GM13977 (cell line): ENCODE measurements around the gene CHERP.
A peak's percentile ranks its signal among the peaks of the same experiment; 100 is the strongest.

Experiments used
- DNase-seq: peaks from one replicate; pipeline ENCODE4 v3.0.0; 2012; ENCODE audit warnings: low spot score
- in situ Hi-C: fragments of 300-500 bp; cut with MboI; formaldehyde crosslinking; loops from one replicate; pipeline ENCODE4 v1.12.0; 2022; ENCODE audit warnings: low sequenced_read_pairs, low pct_unique_long_range_greater_than_20kb, mixed read lengths, inconsistent platforms; ENCODE audit not compliant: unreplicated experiment
- TF ChIP-seq, protein P1 (sequence below): IDR thresholded peaks from 2 replicates; pipeline ENCODE4 v1.5.1; 2012; ENCODE audit warnings: mild to moderate bottlenecking, control low read depth; ENCODE audit not compliant: insufficient read depth; ENCODE audit errors: extremely low read depth, missing control alignments

Gene CHERP

DNA sequence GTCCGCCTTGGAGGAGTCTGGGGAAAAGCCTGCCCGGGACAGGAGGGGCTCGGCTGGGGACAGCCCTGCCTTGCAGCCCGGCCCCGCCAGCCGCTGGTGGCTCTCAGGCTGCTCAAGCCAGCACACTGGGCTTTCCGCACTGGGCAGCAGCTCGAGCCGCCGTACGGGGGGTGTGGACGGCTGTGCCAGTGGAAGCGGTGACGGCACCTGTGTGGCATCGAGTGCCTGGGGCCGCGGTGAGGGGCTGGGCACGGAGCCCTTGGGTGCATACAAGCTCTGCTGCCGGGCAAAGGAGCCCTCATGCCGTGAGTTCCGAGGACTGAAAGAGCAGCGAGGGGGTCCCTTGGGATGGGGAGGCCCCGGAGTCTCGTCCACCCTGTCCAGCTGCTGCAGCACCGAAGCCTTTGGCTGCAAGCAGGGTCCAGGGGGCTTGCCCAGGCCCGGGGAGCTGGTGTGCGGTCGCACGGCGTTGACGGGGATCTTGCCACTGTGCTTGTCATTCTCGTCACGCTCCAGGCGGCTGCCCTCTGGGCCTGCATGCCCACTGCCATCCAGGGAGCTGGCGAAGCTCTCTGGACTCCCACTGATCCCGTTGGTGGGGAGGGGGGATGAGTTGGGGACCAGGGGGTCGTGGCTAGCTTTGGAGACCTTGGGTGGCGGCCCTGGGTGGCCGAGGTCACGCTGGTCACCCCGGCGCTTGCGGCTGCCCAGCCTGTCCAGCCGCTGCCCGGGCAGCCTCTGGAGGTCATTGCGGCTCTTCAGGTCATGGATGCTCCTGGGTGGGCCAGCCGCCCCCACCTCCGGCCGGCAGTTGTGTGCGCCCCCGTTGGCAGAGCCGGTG, 34.7 kb upstream of the CHERP start:
- TF ChIP-seq, protein P1, sequence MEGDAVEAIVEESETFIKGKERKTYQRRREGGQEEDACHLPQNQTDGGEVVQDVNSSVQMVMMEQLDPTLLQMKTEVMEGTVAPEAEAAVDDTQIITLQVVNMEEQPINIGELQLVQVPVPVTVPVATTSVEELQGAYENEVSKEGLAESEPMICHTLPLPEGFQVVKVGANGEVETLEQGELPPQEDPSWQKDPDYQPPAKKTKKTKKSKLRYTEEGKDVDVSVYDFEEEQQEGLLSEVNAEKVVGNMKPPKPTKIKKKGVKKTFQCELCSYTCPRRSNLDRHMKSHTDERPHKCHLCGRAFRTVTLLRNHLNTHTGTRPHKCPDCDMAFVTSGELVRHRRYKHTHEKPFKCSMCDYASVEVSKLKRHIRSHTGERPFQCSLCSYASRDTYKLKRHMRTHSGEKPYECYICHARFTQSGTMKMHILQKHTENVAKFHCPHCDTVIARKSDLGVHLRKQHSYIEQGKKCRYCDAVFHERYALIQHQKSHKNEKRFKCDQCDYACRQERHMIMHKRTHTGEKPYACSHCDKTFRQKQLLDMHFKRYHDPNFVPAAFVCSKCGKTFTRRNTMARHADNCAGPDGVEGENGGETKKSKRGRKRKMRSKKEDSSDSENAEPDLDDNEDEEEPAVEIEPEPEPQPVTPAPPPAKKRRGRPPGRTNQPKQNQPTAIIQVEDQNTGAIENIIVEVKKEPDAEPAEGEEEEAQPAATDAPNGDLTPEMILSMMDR = no peak
- in situ Hi-C loops = no loop called here
- no peak for DNase-seq

DNA sequence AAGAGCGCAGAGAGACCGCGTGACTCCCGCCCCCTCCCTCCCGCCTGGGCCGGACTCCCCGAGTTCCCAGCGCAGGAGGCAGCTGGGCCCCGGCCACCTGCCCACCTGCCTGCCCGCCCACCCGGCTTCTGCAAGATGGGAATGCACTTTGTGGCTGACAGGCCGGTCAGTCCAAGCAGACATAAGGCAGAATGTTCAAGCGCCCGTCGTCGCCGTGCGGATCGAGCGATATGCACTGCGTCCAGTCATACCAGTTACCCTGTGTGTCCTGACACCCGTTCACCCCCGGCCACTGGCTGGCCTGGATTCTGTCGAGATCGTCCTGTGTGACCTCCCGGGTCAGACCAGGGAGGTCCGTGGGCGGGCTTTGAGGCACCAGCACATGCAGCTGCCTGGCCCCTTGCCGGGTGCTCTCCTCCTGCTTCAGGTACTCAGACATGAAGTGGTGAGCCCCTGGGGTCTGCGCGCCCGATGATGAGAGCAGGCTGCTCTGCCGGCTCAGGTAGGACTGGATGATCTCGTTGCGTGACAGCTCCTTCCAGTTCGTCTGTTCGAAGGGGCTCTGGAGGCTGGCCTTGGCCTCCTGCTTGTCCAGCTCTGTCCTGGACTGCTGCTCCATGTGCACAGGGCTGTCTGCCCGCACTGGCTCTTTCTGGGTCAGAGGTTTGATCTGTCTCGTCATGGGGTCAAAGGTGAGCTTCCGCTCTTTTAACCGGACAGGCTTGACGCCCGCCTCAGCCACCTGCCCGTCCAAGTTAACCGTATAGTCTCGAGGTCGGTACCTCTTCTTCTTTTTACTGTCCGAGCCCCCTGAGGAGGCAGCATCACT, 33.8 kb upstream of the CHERP start:
- in situ Hi-C loops = no loop called here
- no peak for DNase-seq
- TF ChIP-seq, protein P1 = no peak

DNA sequence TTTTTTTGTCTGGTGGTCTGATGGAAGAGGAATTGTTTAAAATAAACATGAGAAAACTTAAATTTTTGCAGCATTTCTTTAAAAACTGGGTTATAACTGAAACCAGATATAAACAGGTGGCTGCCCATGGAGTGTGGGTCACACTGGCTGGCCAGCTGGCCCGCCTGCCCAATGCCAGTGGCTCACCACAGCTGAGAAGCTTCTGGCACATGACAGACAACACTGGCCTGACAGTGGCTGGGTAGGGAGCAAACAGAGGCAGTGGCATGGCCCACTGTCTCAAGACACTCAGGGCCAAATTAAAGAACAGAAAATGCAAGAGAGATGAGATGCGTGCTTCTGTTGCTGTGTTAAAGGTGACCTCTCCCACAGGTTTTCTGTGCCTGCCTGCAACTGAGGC, 33.0 kb upstream of the CHERP start:
- TF ChIP-seq, protein P1 = no peak
- no peak for DNase-seq
- in situ Hi-C loops = no loop called here

DNA sequence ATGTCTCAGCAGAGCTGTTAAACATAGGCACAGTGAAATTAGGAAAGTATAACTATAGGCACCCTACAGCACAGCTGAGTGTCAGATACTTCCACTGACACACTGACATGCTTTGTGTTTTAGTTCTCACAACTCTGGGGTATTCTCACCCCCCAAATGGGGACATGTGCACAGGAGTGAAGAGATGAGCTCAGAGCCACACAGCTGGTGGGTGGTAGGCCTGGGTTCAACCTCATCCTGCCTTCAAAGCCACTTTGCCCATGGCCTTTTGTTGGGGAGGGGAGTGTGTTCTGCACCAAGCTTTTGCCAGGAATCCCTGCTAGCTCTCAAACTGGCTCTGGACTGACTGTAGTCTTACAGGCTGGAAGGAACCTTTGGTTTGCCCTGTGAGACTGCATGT, 31.7 kb upstream of the CHERP start:
- DNase-seq = no peak
- TF ChIP-seq, protein P1 = no peak
- in situ Hi-C loops = no loop called here

GRCh38 chr19:16573296-16573695, 31.1 kb upstream of the CHERP start:
- no peak for DNase-seq
- TF ChIP-seq, protein P1 = no peak
- in situ Hi-C loops = no loop called here

GRCh38 chr19:16572332-16573211, 30.3 kb upstream of the CHERP start, which contains the start of gene SLC35E1:
SLC35E1 (minus strand) TSS chr19:16572415; CDS start chr19:16572364, 51 bp downstream.
- in situ Hi-C loops = no loop called here
- peak; percentile 100 for DNase-seq
- TF ChIP-seq, protein P1 = no peak
